IMR-90 (cell line): ENCODE results near the gene PACSIN2. TPM values are rescaled to one million over a fixed set of nuclear protein-coding genes. Genes with fewer than 3 reads are reported as not detected.

Source experiments
- ATAC-seq: fragments of 200-7000 bp; cut with Tn5 transposase; 2 replicates; pipeline ENCODE4 v1.9.1; 2020; ENCODE audit warnings: low read depth, mild to moderate bottlenecking, moderate library complexity
- BruUV-seq: library from RNA; stranded (reverse); fragments of 400-500 nt; replicated peaks from 2 replicates; lab custom pipeline; 2021; lab: Mats Ljungman, UMichigan
- CTCF ChIA-PET: fragments of 300-600 bp; formaldehyde crosslinking; extraction: SDS; loops from one replicate; lab custom pipeline; 2021; ENCODE audit warnings: antibody characterized with exemption; lab: Yijun Ruan, JAX
- POLR2A ChIA-PET: fragments of 300-600 bp; sonication (Branson Sonifier 250); formaldehyde crosslinking; loops from one replicate; lab custom pipeline; 2022; ENCODE audit warnings: antibody characterized with exemption; ENCODE audit not compliant: unreplicated experiment; lab: Charles Lee
- DNase-seq: peaks from one replicate; pipeline ENCODE4 v3.0.0; 2013
- H2AFZ ChIP-seq: replicated peaks from 2 replicates; pipeline ENCODE3; 2013; ENCODE audit warnings: low read length, mild to moderate bottlenecking; ENCODE audit not compliant: poor library complexity
- H2AK5ac ChIP-seq: 2 replicates; pipeline ENCODE4 v1.6.1; 2013; ENCODE audit warnings: low read depth, low read length, inconsistent platforms
- H2AK9ac ChIP-seq: replicated peaks from 2 replicates; pipeline ENCODE3; 2013; ENCODE audit warnings: mild to moderate bottlenecking, low read depth, low read length, moderate library complexity; ENCODE audit not compliant: poor library complexity
- H2BK120ac ChIP-seq: 2 replicates; pipeline ENCODE4 v1.6.1; 2013; ENCODE audit warnings: low read depth, low read length, inconsistent platforms
- H2BK15ac ChIP-seq: 3 replicates; pipeline ENCODE4 v1.6.1; 2013; ENCODE audit warnings: low read depth, low read length, inconsistent platforms
- H2BK20ac ChIP-seq: 2 replicates; pipeline ENCODE4 v1.6.1; 2013; ENCODE audit warnings: low read depth, mild to moderate bottlenecking, inconsistent platforms, low read length, moderate library complexity
- H2BK5ac ChIP-seq: 2 replicates; pipeline ENCODE4 v1.6.1; 2013; ENCODE audit warnings: mild to moderate bottlenecking, low read depth, low read length, inconsistent platforms; ENCODE audit not compliant: poor library complexity, severe bottlenecking
- H3K14ac ChIP-seq: replicated peaks from 2 replicates; pipeline ENCODE4 v1.6.1; 2013; ENCODE audit warnings: low read depth, low read length, inconsistent platforms
- H3K18ac ChIP-seq: 2 replicates; pipeline ENCODE4 v1.6.1; 2013; ENCODE audit warnings: low read depth, low read length, control low read depth
- H3K23ac ChIP-seq: 2 replicates; pipeline ENCODE4 v1.6.1; 2013; ENCODE audit warnings: low read depth, low read length, inconsistent platforms
- H3K27ac ChIP-seq: 2 replicates; pipeline ENCODE4 v1.5.1; 2013; ENCODE audit warnings: mild to moderate bottlenecking, control low read depth, low read length; ENCODE audit not compliant: insufficient read depth
- H3K27me3 ChIP-seq: 2 replicates; pipeline ENCODE4 v1.6.1; 2013; ENCODE audit warnings: low read length; ENCODE audit not compliant: control insufficient read depth, insufficient read depth
- H3K36me3 ChIP-seq: 2 replicates; pipeline ENCODE4 v1.6.1; 2013; ENCODE audit warnings: low read length, mixed read lengths; ENCODE audit not compliant: control insufficient read depth, insufficient read depth
- H3K4ac ChIP-seq: 2 replicates; pipeline ENCODE4 v1.6.1; 2013; ENCODE audit warnings: low read depth, low read length, inconsistent platforms
- H3K4me1 ChIP-seq: 2 replicates; pipeline ENCODE4 v1.6.1; 2013; ENCODE audit warnings: low read length, mixed read lengths; ENCODE audit not compliant: control insufficient read depth, insufficient read depth
- H3K4me2 ChIP-seq: 2 replicates; pipeline ENCODE4 v1.6.1; 2013; ENCODE audit warnings: low read depth, mild to moderate bottlenecking, control low read depth, low read length, moderate library complexity
- H3K4me3 ChIP-seq: 2 replicates; pipeline ENCODE4 v1.5.1; 2013; ENCODE audit warnings: low read depth, mild to moderate bottlenecking, control low read depth, low read length, moderate library complexity; ENCODE audit not compliant: insufficient read depth
- H3K56ac ChIP-seq: 2 replicates; pipeline ENCODE4 v1.6.1; 2013; ENCODE audit warnings: low read length, inconsistent platforms; ENCODE audit not compliant: insufficient read depth; ENCODE audit errors: extremely low read depth
- H3K79me1 ChIP-seq, 2 experiments: 2 replicates each; pipeline ENCODE4 v1.6.1; 2013; ENCODE audit warnings: low read length in 2 of 2, inconsistent platforms in 1 of 2, low read depth in 1 of 2
- H3K9ac ChIP-seq: 2 replicates; pipeline ENCODE4 v1.6.1; 2013; ENCODE audit warnings: low read depth, low read length, control low read depth
- H3K9me1 ChIP-seq: 2 replicates; pipeline ENCODE4 v1.6.1; 2013; ENCODE audit warnings: low read length, inconsistent platforms; ENCODE audit not compliant: insufficient read depth
- H3K9me3 ChIP-seq: 2 replicates; pipeline ENCODE4 v1.6.1; 2013; ENCODE audit warnings: low read length; ENCODE audit not compliant: control insufficient read depth, insufficient read depth
- H4K20me1 ChIP-seq: 2 replicates; pipeline ENCODE4 v1.6.1; 2013; ENCODE audit warnings: low read length, inconsistent platforms; ENCODE audit not compliant: insufficient read depth
- H4K5ac ChIP-seq: 2 replicates; pipeline ENCODE4 v1.6.1; 2013; ENCODE audit warnings: mild to moderate bottlenecking, low read depth, low read length, control low read depth
- H4K8ac ChIP-seq, 2 experiments: 2 replicates each; pipeline ENCODE4 v1.6.1; 2013; ENCODE audit warnings: low read depth in 2 of 2, low read length in 2 of 2, control low read depth in 1 of 2, inconsistent platforms in 1 of 2
- H4K91ac ChIP-seq: 2 replicates; pipeline ENCODE4 v1.6.1; 2013; ENCODE audit warnings: low read depth, low read length, inconsistent platforms; ENCODE audit not compliant: insufficient read depth
- BHLHE40 ChIP-seq: fragments of 150-350 bp; IDR thresholded peaks from 2 replicates; pipeline ENCODE4 v1.6.1; 2016; ENCODE audit warnings: mild to moderate bottlenecking, low read depth, low read length
- CEBPB ChIP-seq: IDR thresholded peaks from 2 replicates; pipeline ENCODE4 v1.6.1; 2012; ENCODE audit warnings: low read depth, low read length, improper control_type of control experiment
- CTCF ChIP-seq: conservative IDR thresholded peaks from 2 replicates; pipeline ENCODE4 v1.5.1; 2012; ENCODE audit warnings: mild to moderate bottlenecking, low read depth, low read length, improper control_type of control experiment
- POLR2A ChIP-seq: IDR thresholded peaks from 2 replicates; pipeline ENCODE4 v1.6.1; 2012; ENCODE audit warnings: mild to moderate bottlenecking, low read depth, low read length
- RCOR1 ChIP-seq: IDR thresholded peaks from 2 replicates; pipeline ENCODE4 v1.6.1; 2012; ENCODE audit warnings: mild to moderate bottlenecking, low read length, improper control_type of control experiment; ENCODE audit not compliant: insufficient replicate concordance
- RFX5 ChIP-seq: IDR thresholded peaks from 2 replicates; pipeline ENCODE4 v1.8.0; 2012; ENCODE audit warnings: low read depth, mild to moderate bottlenecking, low read length, moderate library complexity
- WGBS, 2 experiments: methylation state at CpG; one replicate each; pipeline versions ENCODE4 v1.1.5 to v1.1.7; 2013; ENCODE audit warnings: missing lambda C conversion rate in 2 of 2; ENCODE audit not compliant: insufficient read length in 1 of 2; ENCODE audit errors: extremely low coverage in 2 of 2; 5-methylcytosine and 5-hydroxymethylcytosine counted together
- dilution Hi-C: fragments of 300-500 bp; cut with HindIII; formaldehyde crosslinking; loops from one replicate; pipeline ENCODE4 v1.14.3; 2018; ENCODE audit warnings: low sequenced_read_pairs; ENCODE audit not compliant: unreplicated experiment
- in situ Hi-C: fragments of 300-500 bp; cut with MboI; formaldehyde crosslinking; loops from 3 replicates; pipeline ENCODE4 v1.14.3; 2019; ENCODE audit warnings: low sequenced_read_pairs, inconsistent platforms, mixed read lengths
- intact Hi-C: fragments of 100-400 bp; cut with micrococcal nuclease; formaldehyde crosslinking; loops from 2 replicates; pipeline ENCODE4 v1.10.0; 2022
- polyA plus RNA-seq, 3 experiments: library from polyadenylated mRNA; depleted of rRNA; stranded (reverse); fragments of >200 nt; gene quantifications; 2 replicates each; pipeline ENCODE4 v1.2.3, GENCODE V29; 2012; ENCODE audit warnings: low replicate concordance in 1 of 3
- total RNA-seq: library from RNA; depleted of rRNA; stranded (reverse); fragments of >200 nt; gene quantifications from 2 replicates; pipeline ENCODE4 v1.2.3, GENCODE V29; 2012

The PACSIN2 gene
- total and polyA plus RNA-seq, 2 of the 4 experiments (the other 2 are of a cell fraction), result 85.0 to 118 TPM

DNA sequence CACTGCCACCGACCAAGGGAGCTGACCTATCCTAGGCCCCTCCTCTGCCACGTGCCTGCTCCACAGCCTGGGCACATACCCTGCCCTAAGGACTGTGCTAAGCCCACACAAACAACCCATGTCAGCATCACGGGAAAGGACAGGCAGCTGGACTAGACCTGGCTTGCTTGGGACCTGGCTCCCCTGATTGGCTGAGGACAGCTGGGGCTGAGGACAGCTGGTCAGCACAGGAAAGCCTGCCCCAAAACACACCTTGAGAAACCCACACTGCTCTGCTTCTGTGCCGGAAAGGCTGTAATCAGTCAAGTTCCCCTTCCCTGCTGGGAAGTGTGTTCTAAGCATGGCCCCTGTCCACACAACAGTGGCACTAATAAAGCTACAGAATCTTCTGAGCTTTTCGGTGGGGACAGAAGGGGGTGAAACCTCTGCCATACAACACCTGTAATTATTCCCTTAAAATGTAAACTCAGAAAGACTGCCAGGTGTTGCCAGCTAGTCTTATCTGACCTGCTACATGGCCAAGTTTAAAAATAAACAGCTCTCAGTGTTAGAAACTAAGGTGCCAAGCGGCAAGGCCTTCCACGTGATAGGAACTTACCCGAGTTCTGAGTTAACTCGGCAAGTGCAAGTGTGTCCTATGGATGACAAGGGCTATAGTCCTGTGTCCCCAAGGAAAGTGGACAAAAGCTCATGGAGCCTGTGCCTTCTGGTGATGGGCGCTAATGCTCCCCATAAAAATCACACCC is 122.2 kb downstream of the PACSIN2 start:
- ChIA-PET CTCF (no interaction called here), POLR2A (no interaction called here)
- dilution Hi-C loops (no loop called here), intact Hi-C loops (no loop called here), in situ Hi-C loops (no loop called here)
- Histone ChIP-seq H3K4ac (no peak overlapping the region), H2AK9ac (peak overlapping the region; percentile 50), H3K36me3 (peaks cover 28% of the 10 kb centered on the region), H3K4me1 (no peaks in the 10 kb centered on the region), H2BK15ac (no peak overlapping the region), H2AK5ac (no peak overlapping the region), H4K8ac (no peak overlapping the region), H3K9ac (no peak overlapping the region), H3K9me3 (no peaks in the 10 kb centered on the region), H2BK20ac (no peak overlapping the region), H4K20me1 (peaks cover 31% of the 10 kb centered on the region), H3K56ac (no peak overlapping the region), H3K9me1 (peaks cover 17% of the 10 kb centered on the region), H3K4me2 (no peak overlapping the region), H3K27ac (no peak overlapping the region), H2BK120ac (no peak overlapping the region), H3K27me3 (no peaks in the 10 kb centered on the region), H4K5ac (no peak overlapping the region), H2BK5ac (no peak overlapping the region), H3K79me1 (peaks cover 56 to 71% of the 10 kb centered on the region in 2 experiments), H2AFZ (no peak overlapping the region), H4K91ac (no peak overlapping the region), H3K4me3 (no peak overlapping the region), H3K18ac (no peak overlapping the region), H3K23ac (no peak overlapping the region), H3K14ac (no peak overlapping the region)
- 93% methylated on average over 8 of the region's 10 CpGs; no CpG with 5 or more reads in 1 of the 2 experiments for WGBS, 2 experiments
- ATAC-seq (no peak), DNase-seq (no peak)
- TF ChIP-seq RFX5, result no peak
- TF ChIP-seq POLR2A, result no peak
- TF ChIP-seq CEBPB, result no peak
- TF ChIP-seq RCOR1, result no peak
- no peak for TF ChIP-seq BHLHE40
- no peak for TF ChIP-seq CTCF
- no TSS peak for BruUV-seq
